ENCODE data around the gene PAX7. TPM values are rescaled to one million over a fixed set of nuclear protein-coding genes. Genes with fewer than 3 reads are reported as not detected.

Gene PAX7
- total RNA-seq, 1 experiment from 2014 or later = not detected

GRCh38 chr1:18701183-18701582 is 70.5 kb downstream of the PAX7 start:
- DNase-seq (ENCODE audit: low read depth) = no peak

GRCh38 chr1:18703041-18703621 is 72.5 kb downstream of the PAX7 start:
- DNase-seq (ENCODE audit: low read depth) = no peak

- DNase-seq (ENCODE audit: low read depth) = no peak
Measured at GRCh38 chr1:18705811-18706210, 75.2 kb downstream of the PAX7 start.

GRCh38 chr1:18707696-18708257 is 77.1 kb downstream of the PAX7 start:
- no peak for DNase-seq (ENCODE audit: low read depth)

- no peak for DNase-seq (ENCODE audit: low read depth)
Measured at GRCh38 chr1:18710002-18710401, 79.4 kb downstream of the PAX7 start.

- no peak for DNase-seq (ENCODE audit: low read depth)
Measured at GRCh38 chr1:18711003-18711402, 80.4 kb downstream of the PAX7 start.

GRCh38 chr1:18711536-18712251 is 81.0 kb downstream of the PAX7 start:
- peak; percentile 76 for DNase-seq (ENCODE audit: low read depth)

GRCh38 chr1:18712252-18712600 is 81.6 kb downstream of the PAX7 start:
- DNase-seq (ENCODE audit: low read depth) = peak; percentile 60

- DNase-seq (ENCODE audit: low read depth) = no peak
Measured at GRCh38 chr1:18714404-18715175, 83.9 kb downstream of the PAX7 start.

- no peak for DNase-seq (ENCODE audit: low read depth)
Measured at GRCh38 chr1:18716112-18716784, 85.6 kb downstream of the PAX7 start.

GRCh38 chr1:18716785-18717678 is 86.4 kb downstream of the PAX7 start:
- no peak for DNase-seq (ENCODE audit: low read depth)

GRCh38 chr1:18719786-18720451 is 89.3 kb downstream of the PAX7 start:
- no peak for DNase-seq (ENCODE audit: low read depth)

GRCh38 chr1:18721041-18721440 is 90.4 kb downstream of the PAX7 start:
- no peak for DNase-seq (ENCODE audit: low read depth)

GRCh38 chr1:18721776-18722175 is 91.1 kb downstream of the PAX7 start:
- no peak for DNase-seq (ENCODE audit: low read depth)

- no peak for DNase-seq (ENCODE audit: low read depth)
Measured at GRCh38 chr1:18722270-18722669, 91.6 kb downstream of the PAX7 start.

GRCh38 chr1:18723206-18723605 is 92.6 kb downstream of the PAX7 start:
- no peak for DNase-seq (ENCODE audit: low read depth)

GRCh38 chr1:18723701-18724411 is 93.2 kb downstream of the PAX7 start:
- DNase-seq (ENCODE audit: low read depth) = no peak

GRCh38 chr1:18724801-18725200 is 94.2 kb downstream of the PAX7 start:
- no peak for DNase-seq (ENCODE audit: low read depth)

GRCh38 chr1:18725231-18725895 is 94.7 kb downstream of the PAX7 start:
- no peak for DNase-seq (ENCODE audit: low read depth)
